NCI-H187 (cell line): ENCODE data around the gene CC2D2A.

Source experiments
- DNase-seq, 2 experiments: peaks; one replicate each; lab custom pipeline; 2025; lab: John Stamatoyannopoulos, UW

CC2D2A gene

GRCh38 chr4:15648600-15648999, 178.9 kb downstream of the CC2D2A start:
- DNase-seq: no peak

- peak in 1 of 2 experiments; percentile 28 for DNase-seq
Measured at GRCh38 chr4:15649914-15650545, 180.3 kb downstream of the CC2D2A start.
